Panc1 (cell line): Measurements from ENCODE around the gene KIF12. TPM values are rescaled to one million over a fixed set of nuclear protein-coding genes. Genes with fewer than 3 reads are reported as not detected.

ENCODE experiments used
- ATAC-seq: fragments of 200-7000 bp; cut with Tn5 transposase; 2 replicates; pipeline ENCODE4 v1.9.1; 2020; ENCODE audit warnings: mild to moderate bottlenecking, moderate library complexity
- BruUV-seq: library from RNA; stranded (reverse); fragments of 400-500 nt; replicated peaks from 2 replicates; lab custom pipeline; 2021; lab: Mats Ljungman, UMichigan
- CTCF ChIA-PET: fragments of 300-600 bp; sonication (Branson Sonifier 250); formaldehyde crosslinking; loops from one replicate; lab custom pipeline; 2022; ENCODE audit warnings: antibody characterized with exemption; lab: Charles Lee
- POLR2A ChIA-PET: fragments of 300-600 bp; sonication (Branson Sonifier 250); formaldehyde crosslinking; loops from one replicate; lab custom pipeline; 2022; ENCODE audit warnings: antibody characterized with exemption; lab: Charles Lee
- DNase-seq: peaks from one replicate; pipeline ENCODE4 v3.0.0-alpha.2; 2010; ENCODE audit warnings: low read depth, low spot score
- H3K27ac ChIP-seq: 2 replicates; pipeline ENCODE4 v1.5.1; 2011; ENCODE audit warnings: mild to moderate bottlenecking, low read length, inconsistent platforms
- H3K27me3 ChIP-seq: fragments of 200-500 bp; sonication (Bioruptor generic); 2 replicates; pipeline ENCODE4 v1.6.0; 2014; ENCODE audit warnings: low read length, inconsistent platforms; ENCODE audit not compliant: control insufficient read depth, insufficient read depth
- H3K36me3 ChIP-seq: fragments of 200-500 bp; sonication (Bioruptor generic); 2 replicates; pipeline ENCODE4 v1.5.1; 2014; ENCODE audit warnings: inconsistent platforms, mild to moderate bottlenecking, low read length, moderate library complexity; ENCODE audit not compliant: control insufficient read depth, insufficient read depth
- H3K4me1 ChIP-seq: 2 replicates; pipeline ENCODE4 v1.5.1; 2011; ENCODE audit warnings: inconsistent platforms, mild to moderate bottlenecking, low read length, moderate library complexity; ENCODE audit not compliant: control insufficient read depth, insufficient read depth
- H3K4me3 ChIP-seq, 2 experiments: 2 replicates each; pipeline ENCODE4 v1.5.1; 2011 to 2012; ENCODE audit warnings: low read depth in 2 of 2, low read length in 2 of 2, mild to moderate bottlenecking in 2 of 2, inconsistent platforms in 1 of 2, moderate library complexity in 1 of 2
- H3K9me3 ChIP-seq: fragments of 200-500 bp; sonication (Bioruptor generic); 2 replicates; pipeline ENCODE4 v1.5.1; 2014; ENCODE audit warnings: low read depth, mild to moderate bottlenecking, inconsistent platforms, low read length, moderate library complexity; ENCODE audit not compliant: control insufficient read depth, insufficient read depth
- POLR2AphosphoS5 ChIP-seq: IDR thresholded peaks from 2 replicates; pipeline ENCODE4 v1.6.1; 2012; ENCODE audit warnings: mild to moderate bottlenecking, low read depth, low read length, moderate library complexity
- SIN3A ChIP-seq: IDR thresholded peaks from 2 replicates; pipeline ENCODE4 v1.6.1; 2012; ENCODE audit warnings: low read depth, mild to moderate bottlenecking, low read length, moderate library complexity, borderline replicate concordance; ENCODE audit not compliant: insufficient read depth
- TCF7L2 ChIP-seq: IDR thresholded peaks from 2 replicates; pipeline ENCODE4 v1.6.1; 2011; ENCODE audit warnings: mild to moderate bottlenecking, low read depth, low read length, inconsistent platforms
- in situ Hi-C: cut with HindIII; loops from 2 replicates; pipeline ENCODE4 v1.10.0; 2016; ENCODE audit warnings: low sequenced_read_pairs, low pct_unique_long_range_greater_than_20kb
- intact Hi-C: fragments of 100-400 bp; cut with micrococcal nuclease; formaldehyde crosslinking; loops from one replicate; pipeline ENCODE4 v1.10.0; 2022; ENCODE audit not compliant: unreplicated experiment
- total RNA-seq: library from RNA; stranded (reverse); gene quantifications from one replicate; pipeline ENCODE4 v1.2.1, GENCODE V29; 2021; ENCODE audit not compliant: unreplicated experiment
- TF ChIP-seq, protein P1 (sequence below), 2 experiments: IDR thresholded peaks; 2 replicates each; pipeline ENCODE4 v1.6.1; 2011 to 2012; ENCODE audit warnings: low read depth in 2 of 2, control low read depth in 1 of 2, low read length in 1 of 2, mild to moderate bottlenecking in 1 of 2, moderate library complexity in 1 of 2; ENCODE audit not compliant: insufficient read depth in 1 of 2
- TF ChIP-seq, protein P2 (sequence below): fragments of 450-650 bp; IDR thresholded peaks from 2 replicates; pipeline ENCODE4 v1.5.1; 2017; ENCODE audit warnings: mild to moderate bottlenecking

The KIF12 gene
- total RNA-seq, 1 experiment from 2014 or later, result 0.87 TPM

DNA sequence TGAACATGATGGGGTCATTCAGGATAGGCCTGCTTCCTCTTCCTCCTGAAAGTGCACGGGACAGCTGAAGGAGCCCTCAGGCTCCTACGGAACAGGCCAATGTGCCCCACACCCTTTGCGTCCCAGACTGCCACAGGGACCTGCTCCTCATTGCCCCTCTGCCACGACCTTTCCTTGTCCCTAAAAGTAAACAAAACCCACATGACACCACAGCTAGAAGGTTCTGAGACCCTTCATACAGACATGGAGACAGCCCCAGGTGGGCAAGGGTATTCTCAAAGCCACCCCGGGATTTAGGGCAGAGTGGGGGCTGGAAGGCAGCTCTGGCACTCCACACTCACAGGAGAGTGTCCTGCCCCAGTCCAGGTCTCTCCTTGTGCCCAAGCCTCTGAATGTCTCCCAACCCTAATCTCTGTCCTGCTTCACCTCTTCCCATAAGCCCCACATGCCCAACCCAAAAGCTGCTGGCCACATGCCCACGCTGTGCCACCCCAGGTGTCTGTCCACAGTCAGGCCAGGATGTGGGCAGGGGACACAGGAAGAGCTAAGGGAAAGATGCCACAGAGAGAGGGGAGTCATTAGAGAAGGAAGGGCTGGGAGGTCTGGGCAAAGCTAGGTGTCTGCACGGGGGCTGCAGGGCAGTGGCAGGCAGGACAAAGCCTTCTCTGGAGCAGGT, 21.8 kb downstream of the KIF12 start:
- in situ Hi-C loops, result no loop called here
- H3K4me1 ChIP-seq, result no peaks in the 10 kb centered on the region

DNA sequence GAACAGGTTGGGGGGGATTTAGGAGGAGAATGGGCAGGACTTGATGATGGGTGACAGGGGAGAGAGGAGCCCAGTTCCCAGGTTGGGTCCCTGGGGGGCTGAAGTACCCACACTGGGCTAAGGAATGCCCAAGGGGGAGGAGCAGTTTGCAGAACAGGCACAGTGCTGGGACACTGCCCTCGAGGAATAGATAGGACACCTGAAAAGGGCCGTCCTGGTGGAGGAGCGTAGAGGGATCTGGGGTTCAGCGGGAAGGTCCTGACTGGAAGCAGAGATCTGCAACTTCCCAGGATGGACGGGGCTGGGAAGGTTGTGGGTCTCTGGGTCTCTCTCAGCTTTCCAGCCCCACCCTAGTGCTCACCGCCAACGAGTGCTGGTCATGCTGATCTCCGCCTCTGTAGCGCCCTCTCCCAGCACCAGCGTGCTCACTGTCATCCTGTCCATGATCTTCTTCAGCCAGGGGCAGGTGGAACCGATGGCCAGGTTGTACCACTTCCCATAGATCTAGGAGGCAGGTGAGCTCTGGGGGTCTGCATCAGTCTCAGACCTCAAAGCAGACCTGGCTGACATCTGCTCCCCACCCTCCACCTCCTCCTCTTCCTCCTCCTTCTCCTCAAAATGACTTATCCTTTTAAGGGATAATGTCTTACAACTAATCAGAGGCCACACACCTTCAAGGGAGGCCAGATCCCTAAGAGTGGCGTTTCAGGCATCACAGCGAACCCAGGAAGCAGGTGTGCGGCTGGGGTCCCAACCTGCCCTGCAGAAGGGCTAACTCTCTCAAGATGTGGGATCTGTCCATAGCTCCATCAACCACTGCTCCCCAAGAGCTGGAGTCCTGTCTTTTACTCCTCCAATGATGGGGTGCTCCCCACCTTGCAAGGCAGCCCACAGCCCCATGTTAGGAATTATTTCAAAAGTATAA, 22.6 kb downstream of the KIF12 start:
- intact Hi-C loops, result no loop called here
- H3K4me1 ChIP-seq, result no peaks in the 10 kb centered on the region
- no peaks in the 10 kb centered on the region; the same call in 1 of the 2 replicates for H3K27me3 ChIP-seq
- no peak for DNase-seq
- H3K9me3 ChIP-seq, result no peaks in the 10 kb centered on the region
- no peak overlapping the region for H3K27ac ChIP-seq
- H3K36me3 ChIP-seq, result no peaks in the 10 kb centered on the region
- ChIA-PET POLR2A (no interaction called here), CTCF (no interaction called here)
- H3K4me3 ChIP-seq, result no peak overlapping the region
- TF ChIP-seq, protein P1, sequence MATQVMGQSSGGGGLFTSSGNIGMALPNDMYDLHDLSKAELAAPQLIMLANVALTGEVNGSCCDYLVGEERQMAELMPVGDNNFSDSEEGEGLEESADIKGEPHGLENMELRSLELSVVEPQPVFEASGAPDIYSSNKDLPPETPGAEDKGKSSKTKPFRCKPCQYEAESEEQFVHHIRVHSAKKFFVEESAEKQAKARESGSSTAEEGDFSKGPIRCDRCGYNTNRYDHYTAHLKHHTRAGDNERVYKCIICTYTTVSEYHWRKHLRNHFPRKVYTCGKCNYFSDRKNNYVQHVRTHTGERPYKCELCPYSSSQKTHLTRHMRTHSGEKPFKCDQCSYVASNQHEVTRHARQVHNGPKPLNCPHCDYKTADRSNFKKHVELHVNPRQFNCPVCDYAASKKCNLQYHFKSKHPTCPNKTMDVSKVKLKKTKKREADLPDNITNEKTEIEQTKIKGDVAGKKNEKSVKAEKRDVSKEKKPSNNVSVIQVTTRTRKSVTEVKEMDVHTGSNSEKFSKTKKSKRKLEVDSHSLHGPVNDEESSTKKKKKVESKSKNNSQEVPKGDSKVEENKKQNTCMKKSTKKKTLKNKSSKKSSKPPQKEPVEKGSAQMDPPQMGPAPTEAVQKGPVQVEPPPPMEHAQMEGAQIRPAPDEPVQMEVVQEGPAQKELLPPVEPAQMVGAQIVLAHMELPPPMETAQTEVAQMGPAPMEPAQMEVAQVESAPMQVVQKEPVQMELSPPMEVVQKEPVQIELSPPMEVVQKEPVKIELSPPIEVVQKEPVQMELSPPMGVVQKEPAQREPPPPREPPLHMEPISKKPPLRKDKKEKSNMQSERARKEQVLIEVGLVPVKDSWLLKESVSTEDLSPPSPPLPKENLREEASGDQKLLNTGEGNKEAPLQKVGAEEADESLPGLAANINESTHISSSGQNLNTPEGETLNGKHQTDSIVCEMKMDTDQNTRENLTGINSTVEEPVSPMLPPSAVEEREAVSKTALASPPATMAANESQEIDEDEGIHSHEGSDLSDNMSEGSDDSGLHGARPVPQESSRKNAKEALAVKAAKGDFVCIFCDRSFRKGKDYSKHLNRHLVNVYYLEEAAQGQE (IDR thresholded peaks at IDR 0.05; ENCODE audit: insufficient read depth in 1 of 2, low read depth in 2 of 2, low read length in 1 of 2), result no peak
- TF ChIP-seq SIN3A (no peak), TCF7L2 (no peak), POLR2AphosphoS5 (no peak)
- TF ChIP-seq, protein P2, sequence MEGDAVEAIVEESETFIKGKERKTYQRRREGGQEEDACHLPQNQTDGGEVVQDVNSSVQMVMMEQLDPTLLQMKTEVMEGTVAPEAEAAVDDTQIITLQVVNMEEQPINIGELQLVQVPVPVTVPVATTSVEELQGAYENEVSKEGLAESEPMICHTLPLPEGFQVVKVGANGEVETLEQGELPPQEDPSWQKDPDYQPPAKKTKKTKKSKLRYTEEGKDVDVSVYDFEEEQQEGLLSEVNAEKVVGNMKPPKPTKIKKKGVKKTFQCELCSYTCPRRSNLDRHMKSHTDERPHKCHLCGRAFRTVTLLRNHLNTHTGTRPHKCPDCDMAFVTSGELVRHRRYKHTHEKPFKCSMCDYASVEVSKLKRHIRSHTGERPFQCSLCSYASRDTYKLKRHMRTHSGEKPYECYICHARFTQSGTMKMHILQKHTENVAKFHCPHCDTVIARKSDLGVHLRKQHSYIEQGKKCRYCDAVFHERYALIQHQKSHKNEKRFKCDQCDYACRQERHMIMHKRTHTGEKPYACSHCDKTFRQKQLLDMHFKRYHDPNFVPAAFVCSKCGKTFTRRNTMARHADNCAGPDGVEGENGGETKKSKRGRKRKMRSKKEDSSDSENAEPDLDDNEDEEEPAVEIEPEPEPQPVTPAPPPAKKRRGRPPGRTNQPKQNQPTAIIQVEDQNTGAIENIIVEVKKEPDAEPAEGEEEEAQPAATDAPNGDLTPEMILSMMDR, result no peak
- BruUV-seq, result no TSS peak
- no peak for ATAC-seq
- in situ Hi-C loops, result no loop called here

More for the DNA sequence above, 21.8 kb downstream of the KIF12 start:
- no peak overlapping the region for H3K4me3 ChIP-seq
- H3K9me3 ChIP-seq, result no peaks in the 10 kb centered on the region
- ChIA-PET POLR2A (no interaction called here), CTCF (no interaction called here)
- no peak overlapping the region for H3K27ac ChIP-seq
- H3K27me3 ChIP-seq, result no peaks in the 10 kb centered on the region; the same call in 1 of the 2 replicates
- DNase-seq, result no peak
- no TSS peak for BruUV-seq
- no peak for ATAC-seq
- TF ChIP-seq, protein P2, result no peak
- TF ChIP-seq SIN3A (no peak), POLR2AphosphoS5 (no peak), TCF7L2 (no peak)
- TF ChIP-seq, protein P1 (IDR thresholded peaks at IDR 0.05; ENCODE audit: insufficient read depth in 1 of 2, low read depth in 2 of 2, low read length in 1 of 2), result no peak
- H3K36me3 ChIP-seq, result no peaks in the 10 kb centered on the region
- intact Hi-C loops, result no loop called here
